Measurements from ENCODE around the gene PHKA2.

Gene PHKA2

DNA sequence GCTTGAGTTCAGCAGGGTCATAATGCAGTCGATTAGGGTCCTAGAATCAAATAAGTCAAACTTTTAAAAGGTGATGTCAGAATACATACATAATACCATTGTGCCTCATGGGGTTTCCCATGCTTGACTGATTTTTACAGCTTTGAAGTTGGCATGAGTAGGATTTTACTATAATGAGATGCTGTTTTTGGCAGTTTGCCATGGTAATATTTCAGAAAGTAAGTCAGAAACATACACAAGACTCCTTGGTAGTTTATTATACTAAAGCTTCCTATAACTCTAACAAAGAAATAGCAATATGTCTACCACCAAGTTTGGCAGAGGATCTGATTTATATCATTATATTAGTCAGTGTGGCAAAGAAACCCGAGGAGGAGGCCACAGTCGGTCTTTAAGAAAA lies 45.2 kb downstream of the PHKA2 start:
- DNase-seq (ENCODE audit: low read depth): no peak
- H3K4me3 ChIP-seq (ENCODE audit: low read depth, low read length): no peak overlapping the region
- TF ChIP-seq, protein P1, sequence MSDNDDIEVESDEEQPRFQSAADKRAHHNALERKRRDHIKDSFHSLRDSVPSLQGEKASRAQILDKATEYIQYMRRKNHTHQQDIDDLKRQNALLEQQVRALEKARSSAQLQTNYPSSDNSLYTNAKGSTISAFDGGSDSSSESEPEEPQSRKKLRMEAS (IDR thresholded peaks at IDR 0.05; ENCODE audit: low read depth, low read length): no peak
- no peak for TF ChIP-seq MYC (IDR thresholded peaks at IDR 0.05; ENCODE audit: low read depth, low read length)
- TF ChIP-seq, protein P2, sequence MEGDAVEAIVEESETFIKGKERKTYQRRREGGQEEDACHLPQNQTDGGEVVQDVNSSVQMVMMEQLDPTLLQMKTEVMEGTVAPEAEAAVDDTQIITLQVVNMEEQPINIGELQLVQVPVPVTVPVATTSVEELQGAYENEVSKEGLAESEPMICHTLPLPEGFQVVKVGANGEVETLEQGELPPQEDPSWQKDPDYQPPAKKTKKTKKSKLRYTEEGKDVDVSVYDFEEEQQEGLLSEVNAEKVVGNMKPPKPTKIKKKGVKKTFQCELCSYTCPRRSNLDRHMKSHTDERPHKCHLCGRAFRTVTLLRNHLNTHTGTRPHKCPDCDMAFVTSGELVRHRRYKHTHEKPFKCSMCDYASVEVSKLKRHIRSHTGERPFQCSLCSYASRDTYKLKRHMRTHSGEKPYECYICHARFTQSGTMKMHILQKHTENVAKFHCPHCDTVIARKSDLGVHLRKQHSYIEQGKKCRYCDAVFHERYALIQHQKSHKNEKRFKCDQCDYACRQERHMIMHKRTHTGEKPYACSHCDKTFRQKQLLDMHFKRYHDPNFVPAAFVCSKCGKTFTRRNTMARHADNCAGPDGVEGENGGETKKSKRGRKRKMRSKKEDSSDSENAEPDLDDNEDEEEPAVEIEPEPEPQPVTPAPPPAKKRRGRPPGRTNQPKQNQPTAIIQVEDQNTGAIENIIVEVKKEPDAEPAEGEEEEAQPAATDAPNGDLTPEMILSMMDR (IDR thresholded peaks at IDR 0.05; ENCODE audit: low read depth, low read length): no peak
- TF ChIP-seq POLR2A (IDR thresholded peaks at IDR 0.05; ENCODE audit: extremely low read depth, insufficient read length): no peak

DNA sequence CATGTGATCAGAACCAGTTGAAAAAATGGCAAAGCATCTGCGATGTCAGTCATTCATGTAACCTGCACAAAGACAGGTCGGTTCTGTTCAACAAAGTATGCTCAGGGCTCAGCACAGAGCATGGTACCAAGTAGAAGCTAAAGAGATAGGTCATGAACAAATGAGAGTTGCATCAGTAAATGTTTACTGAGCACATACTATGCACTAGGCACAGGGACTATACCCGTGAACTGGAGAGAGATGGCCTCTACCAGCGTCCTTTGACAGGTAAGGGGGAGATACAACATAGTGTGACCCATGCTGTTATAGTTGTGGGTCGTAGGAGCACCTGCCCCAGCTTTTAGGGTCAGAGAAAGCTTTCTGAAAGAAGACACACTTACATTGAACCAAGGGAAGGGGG lies 46.7 kb downstream of the PHKA2 start:
- no peak overlapping the region for H3K4me3 ChIP-seq (ENCODE audit: low read depth, low read length)
- no peak for TF ChIP-seq POLR2A (IDR thresholded peaks at IDR 0.05; ENCODE audit: extremely low read depth, insufficient read length)
- DNase-seq (ENCODE audit: low read depth): no peak

GRCh38 chrX:18935893-18936292 lies 48.0 kb downstream of the PHKA2 start:
- DNase-seq (ENCODE audit: low read depth): no peak
- no peak overlapping the region for H3K4me3 ChIP-seq (ENCODE audit: low read depth, low read length)
- no peak for TF ChIP-seq MYC (IDR thresholded peaks at IDR 0.05; ENCODE audit: low read depth, low read length)
- TF ChIP-seq, protein P2 (IDR thresholded peaks at IDR 0.05; ENCODE audit: low read depth, low read length): no peak
- no peak for TF ChIP-seq POLR2A (IDR thresholded peaks at IDR 0.05; ENCODE audit: extremely low read depth, insufficient read length)
- TF ChIP-seq, protein P1 (IDR thresholded peaks at IDR 0.05; ENCODE audit: low read depth, low read length): no peak

GRCh38 chrX:18934708-18935107 lies 49.2 kb downstream of the PHKA2 start:
- no peak for TF ChIP-seq MYC (IDR thresholded peaks at IDR 0.05; ENCODE audit: low read depth, low read length)
- TF ChIP-seq, protein P2 (IDR thresholded peaks at IDR 0.05; ENCODE audit: low read depth, low read length): no peak
- TF ChIP-seq, protein P1 (IDR thresholded peaks at IDR 0.05; ENCODE audit: low read depth, low read length): no peak
- TF ChIP-seq POLR2A (IDR thresholded peaks at IDR 0.05; ENCODE audit: extremely low read depth, insufficient read length): no peak
- DNase-seq (ENCODE audit: low read depth): no peak
- H3K4me3 ChIP-seq (ENCODE audit: low read depth, low read length): no peak overlapping the region

- no peak overlapping the region for H3K4me3 ChIP-seq (ENCODE audit: low read depth, low read length)
- no peak for DNase-seq (ENCODE audit: low read depth)
- TF ChIP-seq, protein P2 (IDR thresholded peaks at IDR 0.05; ENCODE audit: low read depth, low read length): no peak
- TF ChIP-seq, protein P1 (IDR thresholded peaks at IDR 0.05; ENCODE audit: low read depth, low read length): no peak
- no peak for TF ChIP-seq MYC (IDR thresholded peaks at IDR 0.05; ENCODE audit: low read depth, low read length)
These were observed 50.3 kb downstream of the PHKA2 start for GRCh38 chrX:18933617-18934016.

GRCh38 chrX:18931972-18932371 lies 51.9 kb downstream of the PHKA2 start:
- TF ChIP-seq, protein P1 (IDR thresholded peaks at IDR 0.05; ENCODE audit: low read depth, low read length): no peak
- TF ChIP-seq, protein P2 (IDR thresholded peaks at IDR 0.05; ENCODE audit: low read depth, low read length): peak; percentile 33
- peak; percentile 45 for DNase-seq (ENCODE audit: low read depth)
- H3K4me3 ChIP-seq (ENCODE audit: low read depth, low read length): no peak overlapping the region

Measured in NB4 (cell line).